BE2C (cell line): ENCODE data around the gene NFKBIA.

ENCODE experiments used
- DNase-seq: peaks from one replicate; pipeline ENCODE4 v3.0.0-alpha.2; 2020
- H3K27me3 ChIP-seq: fragments of 250-450 bp; sonication (Bioruptor Pico); 2 replicates; pipeline ENCODE4 v1.5.1; 2020; ENCODE audit warnings: mild to moderate bottlenecking
- H3K36me3 ChIP-seq: fragments of 250-450 bp; sonication (Bioruptor Pico); 2 replicates; pipeline ENCODE4 v1.5.1; 2020; ENCODE audit warnings: mild to moderate bottlenecking
- H3K4me1 ChIP-seq: fragments of 250-450 bp; sonication (Bioruptor Pico); 2 replicates; pipeline ENCODE4 v1.5.1; 2020
- H3K4me3 ChIP-seq: 2 replicates; pipeline ENCODE4 v1.5.1; 2011; ENCODE audit warnings: low read depth, low read length
- H3K9me3 ChIP-seq: fragments of 250-450 bp; sonication (Bioruptor Pico); 2 replicates; pipeline ENCODE4 v1.5.1; 2020
- CTCF ChIP-seq: IDR thresholded peaks from 2 replicates; pipeline ENCODE4 v1.5.1; 2012; ENCODE audit warnings: mild to moderate bottlenecking, low read depth, low read length

Gene NFKBIA

GRCh38 chr14:35367056-35367372 lies 37.5 kb downstream of the NFKBIA start:
- no peak overlapping the region for H3K4me3 ChIP-seq
- no peak for DNase-seq
- H3K4me1 ChIP-seq, result no peaks in the 10 kb centered on the region
- H3K9me3 ChIP-seq, result no peaks in the 10 kb centered on the region; the same call in 1 of the 2 replicates
- H3K27me3 ChIP-seq, result no peaks in the 10 kb centered on the region
- H3K36me3 ChIP-seq, result no peaks in the 10 kb centered on the region
- no peak for TF ChIP-seq CTCF

GRCh38 chr14:35366521-35366976 lies 38.0 kb downstream of the NFKBIA start:
- no peak overlapping the region for H3K4me3 ChIP-seq
- H3K9me3 ChIP-seq, result no peaks in the 10 kb centered on the region
- no peak for TF ChIP-seq CTCF
- H3K27me3 ChIP-seq, result no peaks in the 10 kb centered on the region
- H3K36me3 ChIP-seq, result no peaks in the 10 kb centered on the region
- H3K4me1 ChIP-seq, result no peaks in the 10 kb centered on the region
- no peak for DNase-seq

GRCh38 chr14:35366056-35366451 lies 38.5 kb downstream of the NFKBIA start:
- H3K36me3 ChIP-seq, result no peaks in the 10 kb centered on the region
- H3K9me3 ChIP-seq, result no peaks in the 10 kb centered on the region
- no peak for TF ChIP-seq CTCF
- H3K4me3 ChIP-seq, result no peak overlapping the region
- DNase-seq, result no peak
- no peaks in the 10 kb centered on the region for H3K27me3 ChIP-seq
- no peaks in the 10 kb centered on the region for H3K4me1 ChIP-seq

GRCh38 chr14:35365130-35366055 lies 39.2 kb downstream of the NFKBIA start:
- H3K36me3 ChIP-seq, result no peaks in the 10 kb centered on the region
- H3K4me3 ChIP-seq, result no peak overlapping the region
- H3K4me1 ChIP-seq, result no peaks in the 10 kb centered on the region
- TF ChIP-seq CTCF, result no peak
- DNase-seq, result no peak
- no peaks in the 10 kb centered on the region for H3K27me3 ChIP-seq
- no peaks in the 10 kb centered on the region for H3K9me3 ChIP-seq

GRCh38 chr14:35362911-35363374 lies 41.6 kb downstream of the NFKBIA start:
- H3K36me3 ChIP-seq, result no peaks in the 10 kb centered on the region
- H3K4me1 ChIP-seq, result no peaks in the 10 kb centered on the region
- H3K27me3 ChIP-seq, result no peaks in the 10 kb centered on the region
- H3K9me3 ChIP-seq, result no peaks in the 10 kb centered on the region
- TF ChIP-seq CTCF, result no peak
- no peak for DNase-seq
- no peak overlapping the region for H3K4me3 ChIP-seq

GRCh38 chr14:35362450-35362849 lies 42.1 kb downstream of the NFKBIA start:
- DNase-seq, result no peak
- Histone ChIP-seq H3K36me3 (no peaks in the 10 kb centered on the region), H3K4me1 (no peaks in the 10 kb centered on the region), H3K4me3 (no peak overlapping the region), H3K9me3 (no peaks in the 10 kb centered on the region), H3K27me3 (no peaks in the 10 kb centered on the region)
- TF ChIP-seq CTCF, result no peak
